ENCODE measurements around the gene TMEM120A.

TMEM120A gene

DNA sequence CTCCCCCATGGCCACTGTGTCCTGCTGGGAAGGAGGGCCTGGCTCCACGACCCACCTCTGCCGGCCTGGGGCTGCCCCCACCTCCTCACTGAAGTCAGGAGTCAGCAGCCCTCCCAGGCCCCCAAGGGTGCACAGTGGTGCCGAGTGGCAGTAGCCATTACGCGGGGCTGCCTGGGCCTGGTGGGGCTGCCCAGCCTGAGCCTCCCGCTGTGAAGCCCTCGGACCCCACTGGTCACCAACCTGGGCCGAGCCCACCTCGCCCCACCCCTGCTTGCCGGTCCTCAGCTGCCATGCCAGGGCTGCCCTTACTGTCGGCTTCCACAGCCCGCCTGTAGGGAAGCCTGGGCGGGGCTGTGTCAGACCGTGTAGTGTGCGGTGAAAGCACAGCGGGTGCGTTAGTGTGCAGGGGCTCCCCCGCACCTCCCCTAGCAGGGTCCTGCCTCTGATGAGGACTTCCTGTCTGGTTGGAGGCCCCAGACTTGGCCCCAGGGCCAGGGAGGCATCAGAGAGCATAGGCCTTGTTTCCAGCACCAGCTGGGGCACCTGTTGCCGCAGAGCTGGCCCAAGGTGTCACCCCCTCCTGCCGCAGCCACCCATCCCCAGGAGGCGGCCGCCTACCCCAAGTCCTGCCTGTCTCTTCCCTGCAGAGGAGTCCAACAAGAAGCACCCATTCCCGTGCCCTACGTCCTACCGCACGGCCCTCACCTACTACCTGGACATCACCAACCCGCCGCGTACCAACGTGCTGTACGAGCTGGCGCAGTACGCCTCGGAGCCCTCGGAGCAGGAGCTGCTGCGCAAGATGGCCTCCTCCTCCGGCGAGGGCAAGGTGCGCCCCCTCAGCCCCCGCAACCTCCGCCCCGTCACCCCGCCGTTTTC, 10.0 kb downstream of the TMEM120A start:
- in situ Hi-C loops (cut with HindIII; ENCODE audit: low pct_ligation_motif_present, low sequenced_read_pairs): no loop called here
- TF ChIP-seq, protein P1, sequence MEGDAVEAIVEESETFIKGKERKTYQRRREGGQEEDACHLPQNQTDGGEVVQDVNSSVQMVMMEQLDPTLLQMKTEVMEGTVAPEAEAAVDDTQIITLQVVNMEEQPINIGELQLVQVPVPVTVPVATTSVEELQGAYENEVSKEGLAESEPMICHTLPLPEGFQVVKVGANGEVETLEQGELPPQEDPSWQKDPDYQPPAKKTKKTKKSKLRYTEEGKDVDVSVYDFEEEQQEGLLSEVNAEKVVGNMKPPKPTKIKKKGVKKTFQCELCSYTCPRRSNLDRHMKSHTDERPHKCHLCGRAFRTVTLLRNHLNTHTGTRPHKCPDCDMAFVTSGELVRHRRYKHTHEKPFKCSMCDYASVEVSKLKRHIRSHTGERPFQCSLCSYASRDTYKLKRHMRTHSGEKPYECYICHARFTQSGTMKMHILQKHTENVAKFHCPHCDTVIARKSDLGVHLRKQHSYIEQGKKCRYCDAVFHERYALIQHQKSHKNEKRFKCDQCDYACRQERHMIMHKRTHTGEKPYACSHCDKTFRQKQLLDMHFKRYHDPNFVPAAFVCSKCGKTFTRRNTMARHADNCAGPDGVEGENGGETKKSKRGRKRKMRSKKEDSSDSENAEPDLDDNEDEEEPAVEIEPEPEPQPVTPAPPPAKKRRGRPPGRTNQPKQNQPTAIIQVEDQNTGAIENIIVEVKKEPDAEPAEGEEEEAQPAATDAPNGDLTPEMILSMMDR (IDR thresholded peaks at IDR 0.05; ENCODE audit: low read depth, low read length, missing control alignments): no peak
- Histone ChIP-seq H3K4me3 (ENCODE audit: low read depth, low read length) (no peak overlapping the region), H3K27ac (no peak overlapping the region), H3K27me3 (replicated peaks) (no peaks in the 10 kb centered on the region), H3K36me3 (replicated peaks) (peaks cover 54% of the 10 kb centered on the region)
- DNase-seq: no peak

DNA sequence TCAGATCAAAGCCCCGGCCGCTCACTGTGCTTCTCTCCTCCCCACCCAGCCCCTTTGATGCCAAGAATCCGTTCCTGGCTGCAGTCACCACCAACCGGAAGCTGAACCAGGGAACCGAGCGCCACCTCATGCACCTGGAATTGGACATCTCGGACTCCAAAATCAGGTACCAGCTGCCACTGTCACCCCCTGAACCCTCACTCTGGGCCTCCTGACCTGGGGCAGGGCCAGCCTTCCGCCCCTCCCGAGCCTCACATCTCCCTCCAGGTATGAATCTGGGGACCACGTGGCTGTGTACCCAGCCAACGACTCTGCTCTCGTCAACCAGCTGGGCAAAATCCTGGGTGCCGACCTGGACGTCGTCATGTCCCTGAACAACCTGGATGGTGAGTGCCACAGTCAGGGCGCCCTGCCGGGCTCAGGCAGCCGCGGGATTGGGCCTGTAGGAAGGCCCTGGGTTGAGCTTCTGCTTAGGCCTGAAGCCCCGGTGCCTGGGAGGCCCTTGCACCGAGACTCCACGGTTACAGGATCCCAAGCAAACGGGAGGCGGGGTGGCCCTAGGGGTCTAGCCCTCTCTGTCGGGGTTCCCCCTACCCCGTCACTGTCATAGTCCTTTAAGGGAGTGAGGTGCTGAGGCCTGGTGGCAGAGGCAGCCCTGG, 10.8 kb downstream of the TMEM120A start:
- in situ Hi-C loops (cut with HindIII; ENCODE audit: low pct_ligation_motif_present, low sequenced_read_pairs): no loop called here
- Histone ChIP-seq H3K36me3 (replicated peaks) (peaks cover 54% of the 10 kb centered on the region), H3K27me3 (replicated peaks) (no peaks in the 10 kb centered on the region), H3K4me3 (ENCODE audit: low read depth, low read length) (no peak overlapping the region), H3K27ac (no peak overlapping the region)
- TF ChIP-seq, protein P1 (IDR thresholded peaks at IDR 0.05; ENCODE audit: low read depth, low read length, missing control alignments): no peak
- no peak for DNase-seq

DNA sequence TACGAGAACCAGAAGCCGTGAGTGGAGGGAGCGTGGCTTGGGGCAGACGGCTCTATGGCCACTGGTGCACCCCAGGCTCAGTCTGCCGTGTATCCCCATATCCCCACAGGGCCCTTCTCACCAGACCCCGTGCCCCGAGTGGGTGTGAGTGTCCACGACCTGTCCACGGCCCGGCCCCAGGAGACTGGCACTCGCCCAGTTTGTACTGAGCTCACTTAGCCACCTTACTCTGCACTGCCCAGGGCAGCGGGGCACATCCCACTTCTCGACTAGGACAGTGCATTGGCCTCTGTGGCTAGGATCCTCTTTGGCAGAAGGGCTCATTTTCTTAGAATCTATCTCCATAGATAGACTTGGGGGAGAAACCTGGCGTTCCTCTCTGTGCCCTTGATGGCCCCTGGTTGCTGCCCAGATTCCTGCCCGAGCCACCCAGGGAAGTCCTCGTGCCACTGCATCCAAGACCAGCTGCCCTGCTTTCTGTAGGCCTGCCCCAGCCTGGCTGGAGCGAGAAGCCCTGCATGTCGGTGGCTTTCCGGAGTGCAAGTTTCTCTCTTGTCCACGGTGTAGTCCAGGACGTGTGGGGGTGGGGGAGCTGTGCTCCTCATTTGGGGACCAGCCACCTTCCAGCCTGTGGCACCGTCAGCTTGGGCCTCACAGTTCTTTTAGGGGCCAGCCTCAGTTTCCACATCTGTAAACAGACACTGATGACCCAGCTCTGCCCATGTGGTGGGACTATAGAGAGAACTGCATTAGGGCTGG, 11.9 kb downstream of the TMEM120A start:
- TF ChIP-seq, protein P1 (IDR thresholded peaks at IDR 0.05; ENCODE audit: low read depth, low read length, missing control alignments): no peak
- Histone ChIP-seq H3K27me3 (replicated peaks) (no peaks in the 10 kb centered on the region), H3K4me3 (ENCODE audit: low read depth, low read length) (no peak overlapping the region), H3K27ac (no peak overlapping the region), H3K36me3 (replicated peaks) (peaks cover 54% of the 10 kb centered on the region)
- in situ Hi-C loops (cut with HindIII; ENCODE audit: low pct_ligation_motif_present, low sequenced_read_pairs): no loop called here
- no peak for DNase-seq

DNA sequence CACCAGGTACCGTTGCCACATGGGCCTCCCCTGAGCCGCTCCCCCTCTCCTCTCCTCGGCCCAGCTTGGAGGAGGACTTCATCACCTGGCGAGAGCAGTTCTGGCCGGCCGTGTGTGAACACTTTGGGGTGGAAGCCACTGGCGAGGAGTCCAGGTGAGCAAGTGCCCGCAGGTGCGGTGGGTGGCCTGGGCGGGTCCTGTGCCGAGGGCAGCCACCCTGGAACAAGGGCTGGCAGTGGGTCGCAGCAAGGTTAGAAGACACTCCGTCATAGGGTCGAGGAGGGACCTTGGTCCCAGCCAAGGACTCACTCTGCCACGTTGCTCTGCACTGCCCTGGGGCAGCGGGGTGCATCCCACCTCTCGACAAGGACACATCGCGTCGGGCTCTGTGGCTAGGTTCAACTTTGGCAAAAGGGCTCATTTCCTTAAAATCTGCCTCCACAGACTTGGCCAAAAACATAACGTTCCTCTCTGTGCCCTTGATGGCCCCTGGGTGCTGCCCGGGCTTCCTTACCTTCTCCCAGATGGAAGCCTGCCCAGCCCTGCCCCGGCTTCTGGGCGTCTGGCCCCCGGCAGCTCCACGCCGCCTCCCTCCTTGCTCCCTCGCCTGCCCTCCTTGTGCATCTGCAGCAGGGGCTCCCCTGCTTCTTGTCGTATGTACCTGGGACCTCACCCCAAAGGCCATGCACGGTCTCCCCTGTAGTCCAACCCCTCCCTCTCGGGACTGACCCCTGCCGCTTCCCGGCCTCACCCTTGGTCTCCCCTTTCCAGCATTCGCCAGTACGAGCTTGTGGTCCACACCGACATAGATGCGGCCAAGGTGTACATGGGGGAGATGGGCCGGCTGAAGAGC, 12.7 kb downstream of the TMEM120A start:
- Histone ChIP-seq H3K4me3 (ENCODE audit: low read depth, low read length) (no peak overlapping the region), H3K27ac (no peak overlapping the region), H3K27me3 (replicated peaks) (no peaks in the 10 kb centered on the region), H3K36me3 (replicated peaks) (peaks cover 48% of the 10 kb centered on the region)
- TF ChIP-seq, protein P1 (IDR thresholded peaks at IDR 0.05; ENCODE audit: low read depth, low read length, missing control alignments): no peak
- DNase-seq: no peak
- in situ Hi-C loops (cut with HindIII; ENCODE audit: low pct_ligation_motif_present, low sequenced_read_pairs): no loop called here

DNA sequence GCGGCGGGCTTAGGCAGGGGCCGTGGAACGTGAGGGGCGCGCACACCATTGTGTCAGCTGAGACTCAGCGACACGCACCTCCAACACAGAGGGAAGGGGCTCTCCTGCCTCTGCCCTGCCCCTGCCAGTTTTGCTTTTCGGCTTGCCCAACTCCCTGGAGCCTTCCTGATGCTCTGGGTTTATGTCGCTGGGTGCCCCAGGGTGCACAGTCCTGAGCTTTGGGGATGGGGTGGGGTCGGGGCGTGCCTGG, 13.3 kb downstream of the TMEM120A start:
- peaks cover 42% of the 10 kb centered on the region for H3K36me3 ChIP-seq (replicated peaks)
- H3K27me3 ChIP-seq (replicated peaks): no peaks in the 10 kb centered on the region
- no peak overlapping the region for H3K4me3 ChIP-seq (ENCODE audit: low read depth, low read length)
- DNase-seq: no peak
- in situ Hi-C loops (cut with HindIII; ENCODE audit: low pct_ligation_motif_present, low sequenced_read_pairs): no loop called here
- H3K27ac ChIP-seq: no peak overlapping the region
- TF ChIP-seq, protein P1 (IDR thresholded peaks at IDR 0.05; ENCODE audit: low read depth, low read length, missing control alignments): no peak
